SK-N-SH treated with all-trans-retinoic acid at 6 μM for 48 hours (cell line): ENCODE data around the gene SLC30A4.

Experiments used
- ARNTL ChIP-seq: fragments of 450-650 bp; formaldehyde crosslinking; IDR thresholded peaks from 2 replicates; pipeline ENCODE4 v1.5.0; 2020; ENCODE audit warnings: low read depth, mild to moderate bottlenecking, moderate library complexity, borderline replicate concordance
- BACH2 ChIP-seq: fragments of 250-450 bp; sonication (Bioruptor Pico); IDR thresholded peaks from 2 replicates; pipeline ENCODE4 v1.9.0; 2021; ENCODE audit warnings: mild to moderate bottlenecking, borderline replicate concordance
- GLIS3 ChIP-seq: fragments of 250-450 bp; sonication (Bioruptor Pico); IDR thresholded peaks from 2 replicates; pipeline ENCODE4 v1.5.0; 2020; ENCODE audit warnings: mild to moderate bottlenecking, moderate library complexity
- TCF4 ChIP-seq: fragments of 250-450 bp; sonication (Bioruptor Pico); IDR thresholded peaks from 2 replicates; pipeline ENCODE4 v1.8.0; 2021; ENCODE audit warnings: mild to moderate bottlenecking, moderate library complexity, borderline replicate concordance
- TF ChIP-seq, protein P1 (sequence below): fragments of 250-450 bp; sonication (Bioruptor Pico); IDR thresholded peaks from 2 replicates; pipeline ENCODE4 v1.5.1; 2020; ENCODE audit warnings: low read depth, mild to moderate bottlenecking, moderate library complexity
- TF ChIP-seq, protein P2 (sequence below): fragments of 250-450 bp; sonication (Bioruptor Pico); IDR thresholded peaks from 2 replicates; pipeline ENCODE4 v1.5.1; 2021; ENCODE audit warnings: mild to moderate bottlenecking, moderate library complexity

DNA sequence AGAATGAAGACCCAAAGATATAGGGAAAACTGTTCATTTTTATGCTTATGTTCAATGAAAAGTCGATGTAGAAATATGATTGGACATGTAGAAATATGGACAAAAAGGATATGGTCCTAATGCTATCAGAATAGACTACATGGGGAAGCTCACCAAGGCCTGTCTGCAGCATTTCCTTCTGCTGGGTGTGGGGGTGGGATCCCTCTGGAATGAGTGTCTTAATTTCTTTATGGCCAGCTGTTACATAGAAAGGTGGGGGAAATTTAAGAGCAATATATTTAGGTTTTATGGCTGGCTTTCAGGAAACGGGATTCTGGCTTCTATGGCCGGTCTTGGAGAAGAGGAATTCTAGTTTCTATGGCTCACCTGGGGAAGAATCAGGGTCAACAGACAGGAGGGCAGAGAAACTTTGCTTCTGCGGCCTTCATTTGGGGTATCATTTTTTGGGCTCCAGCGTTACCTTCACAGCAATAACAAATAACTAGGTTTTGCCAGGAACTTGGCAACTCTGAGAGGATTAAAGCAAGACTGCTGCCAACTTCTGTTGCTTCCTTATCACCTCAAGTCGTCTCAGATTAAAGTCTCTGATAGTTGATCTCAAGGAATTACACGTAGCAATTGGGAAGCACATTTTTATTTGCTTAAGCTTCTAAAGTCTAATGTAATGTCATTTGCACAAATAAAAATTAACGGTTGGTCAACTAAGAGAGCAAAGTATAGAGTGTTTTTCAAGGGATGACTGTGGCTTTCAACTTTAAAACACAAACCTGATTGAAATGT lies 87.2 kb downstream of the SLC30A4 start:
- no peak for TF ChIP-seq GLIS3
- TF ChIP-seq ARNTL (CRISPR knock-in tag) = no peak
- TF ChIP-seq, protein P1, sequence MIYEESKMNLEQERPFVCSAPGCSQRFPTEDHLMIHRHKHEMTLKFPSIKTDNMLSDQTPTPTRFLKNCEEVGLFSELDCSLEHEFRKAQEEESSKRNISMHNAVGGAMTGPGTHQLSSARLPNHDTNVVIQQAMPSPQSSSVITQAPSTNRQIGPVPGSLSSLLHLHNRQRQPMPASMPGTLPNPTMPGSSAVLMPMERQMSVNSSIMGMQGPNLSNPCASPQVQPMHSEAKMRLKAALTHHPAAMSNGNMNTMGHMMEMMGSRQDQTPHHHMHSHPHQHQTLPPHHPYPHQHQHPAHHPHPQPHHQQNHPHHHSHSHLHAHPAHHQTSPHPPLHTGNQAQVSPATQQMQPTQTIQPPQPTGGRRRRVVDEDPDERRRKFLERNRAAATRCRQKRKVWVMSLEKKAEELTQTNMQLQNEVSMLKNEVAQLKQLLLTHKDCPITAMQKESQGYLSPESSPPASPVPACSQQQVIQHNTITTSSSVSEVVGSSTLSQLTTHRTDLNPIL (CRISPR knock-in tag) = no peak
- TF ChIP-seq BACH2 (CRISPR knock-in tag) = no peak
- TF ChIP-seq, protein P2, sequence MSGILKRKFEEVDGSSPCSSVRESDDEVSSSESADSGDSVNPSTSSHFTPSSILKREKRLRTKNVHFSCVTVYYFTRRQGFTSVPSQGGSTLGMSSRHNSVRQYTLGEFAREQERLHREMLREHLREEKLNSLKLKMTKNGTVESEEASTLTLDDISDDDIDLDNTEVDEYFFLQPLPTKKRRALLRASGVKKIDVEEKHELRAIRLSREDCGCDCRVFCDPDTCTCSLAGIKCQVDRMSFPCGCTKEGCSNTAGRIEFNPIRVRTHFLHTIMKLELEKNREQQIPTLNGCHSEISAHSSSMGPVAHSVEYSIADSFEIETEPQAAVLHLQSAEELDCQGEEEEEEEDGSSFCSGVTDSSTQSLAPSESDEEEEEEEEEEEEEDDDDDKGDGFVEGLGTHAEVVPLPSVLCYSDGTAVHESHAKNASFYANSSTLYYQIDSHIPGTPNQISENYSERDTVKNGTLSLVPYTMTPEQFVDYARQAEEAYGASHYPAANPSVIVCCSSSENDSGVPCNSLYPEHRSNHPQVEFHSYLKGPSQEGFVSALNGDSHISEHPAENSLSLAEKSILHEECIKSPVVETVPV (CRISPR knock-in tag) = no peak
- TF ChIP-seq TCF4 (CRISPR knock-in tag) = no peak
